BE2C (cell line): ENCODE results near the gene LRMDA.
A peak's percentile ranks its signal among the peaks of the same experiment; 100 is the strongest.

Source experiments
- DNase-seq: peaks from one replicate; pipeline ENCODE4 v3.0.0-alpha.2; 2020
- H3K27me3 ChIP-seq: fragments of 250-450 bp; sonication (Bioruptor Pico); 2 replicates; pipeline ENCODE4 v1.5.1; 2020; ENCODE audit warnings: mild to moderate bottlenecking
- H3K36me3 ChIP-seq: fragments of 250-450 bp; sonication (Bioruptor Pico); 2 replicates; pipeline ENCODE4 v1.5.1; 2020; ENCODE audit warnings: mild to moderate bottlenecking
- H3K4me1 ChIP-seq: fragments of 250-450 bp; sonication (Bioruptor Pico); 2 replicates; pipeline ENCODE4 v1.5.1; 2020
- H3K4me3 ChIP-seq: 2 replicates; pipeline ENCODE4 v1.5.1; 2011; ENCODE audit warnings: low read depth, low read length
- H3K9me3 ChIP-seq: fragments of 250-450 bp; sonication (Bioruptor Pico); 2 replicates; pipeline ENCODE4 v1.5.1; 2020
- TF ChIP-seq, protein P1 (sequence below): IDR thresholded peaks from 2 replicates; pipeline ENCODE4 v1.5.1; 2012; ENCODE audit warnings: mild to moderate bottlenecking, low read depth, low read length

The LRMDA gene

DNA sequence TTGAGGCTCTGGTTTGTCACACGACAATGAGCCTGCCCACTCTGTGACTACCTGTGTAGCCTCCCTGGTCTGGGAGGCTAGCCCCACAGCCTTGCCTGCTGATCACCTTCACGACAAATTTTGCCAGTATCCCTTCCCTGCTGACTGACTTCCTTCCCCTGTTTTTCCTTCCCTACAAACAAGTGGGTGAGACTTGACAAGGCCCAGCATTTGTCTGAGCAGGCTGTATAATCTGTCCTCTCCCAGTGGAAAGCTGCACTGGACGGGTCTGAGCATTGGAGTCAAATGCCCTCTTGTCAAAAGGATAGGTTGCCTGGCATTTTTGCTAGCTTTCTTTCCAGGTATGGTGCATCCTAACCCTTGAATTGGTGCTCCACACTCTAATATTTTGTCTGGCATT is 1117.7 kb downstream of the LRMDA start:
- no peaks in the 10 kb centered on the region for H3K36me3 ChIP-seq
- H3K9me3 ChIP-seq = no peaks in the 10 kb centered on the region
- peaks cover 3% of the 10 kb centered on the region; the same call in 1 of the 2 replicates for H3K4me1 ChIP-seq
- DNase-seq = no peak
- H3K27me3 ChIP-seq = no peaks in the 10 kb centered on the region
- TF ChIP-seq, protein P1, sequence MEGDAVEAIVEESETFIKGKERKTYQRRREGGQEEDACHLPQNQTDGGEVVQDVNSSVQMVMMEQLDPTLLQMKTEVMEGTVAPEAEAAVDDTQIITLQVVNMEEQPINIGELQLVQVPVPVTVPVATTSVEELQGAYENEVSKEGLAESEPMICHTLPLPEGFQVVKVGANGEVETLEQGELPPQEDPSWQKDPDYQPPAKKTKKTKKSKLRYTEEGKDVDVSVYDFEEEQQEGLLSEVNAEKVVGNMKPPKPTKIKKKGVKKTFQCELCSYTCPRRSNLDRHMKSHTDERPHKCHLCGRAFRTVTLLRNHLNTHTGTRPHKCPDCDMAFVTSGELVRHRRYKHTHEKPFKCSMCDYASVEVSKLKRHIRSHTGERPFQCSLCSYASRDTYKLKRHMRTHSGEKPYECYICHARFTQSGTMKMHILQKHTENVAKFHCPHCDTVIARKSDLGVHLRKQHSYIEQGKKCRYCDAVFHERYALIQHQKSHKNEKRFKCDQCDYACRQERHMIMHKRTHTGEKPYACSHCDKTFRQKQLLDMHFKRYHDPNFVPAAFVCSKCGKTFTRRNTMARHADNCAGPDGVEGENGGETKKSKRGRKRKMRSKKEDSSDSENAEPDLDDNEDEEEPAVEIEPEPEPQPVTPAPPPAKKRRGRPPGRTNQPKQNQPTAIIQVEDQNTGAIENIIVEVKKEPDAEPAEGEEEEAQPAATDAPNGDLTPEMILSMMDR = no peak
- no peak overlapping the region for H3K4me3 ChIP-seq

- TF ChIP-seq, protein P1 = no peak
- Histone ChIP-seq H3K4me3 (no peak overlapping the region), H3K36me3 (no peaks in the 10 kb centered on the region), H3K27me3 (no peaks in the 10 kb centered on the region), H3K9me3 (no peaks in the 10 kb centered on the region), H3K4me1 (peaks cover 3% of the 10 kb centered on the region; the same call in 1 of the 2 replicates)
- no peak for DNase-seq
These were observed 1119.4 kb downstream of the LRMDA start for GRCh38 chr10:76550806-76551205.

DNA sequence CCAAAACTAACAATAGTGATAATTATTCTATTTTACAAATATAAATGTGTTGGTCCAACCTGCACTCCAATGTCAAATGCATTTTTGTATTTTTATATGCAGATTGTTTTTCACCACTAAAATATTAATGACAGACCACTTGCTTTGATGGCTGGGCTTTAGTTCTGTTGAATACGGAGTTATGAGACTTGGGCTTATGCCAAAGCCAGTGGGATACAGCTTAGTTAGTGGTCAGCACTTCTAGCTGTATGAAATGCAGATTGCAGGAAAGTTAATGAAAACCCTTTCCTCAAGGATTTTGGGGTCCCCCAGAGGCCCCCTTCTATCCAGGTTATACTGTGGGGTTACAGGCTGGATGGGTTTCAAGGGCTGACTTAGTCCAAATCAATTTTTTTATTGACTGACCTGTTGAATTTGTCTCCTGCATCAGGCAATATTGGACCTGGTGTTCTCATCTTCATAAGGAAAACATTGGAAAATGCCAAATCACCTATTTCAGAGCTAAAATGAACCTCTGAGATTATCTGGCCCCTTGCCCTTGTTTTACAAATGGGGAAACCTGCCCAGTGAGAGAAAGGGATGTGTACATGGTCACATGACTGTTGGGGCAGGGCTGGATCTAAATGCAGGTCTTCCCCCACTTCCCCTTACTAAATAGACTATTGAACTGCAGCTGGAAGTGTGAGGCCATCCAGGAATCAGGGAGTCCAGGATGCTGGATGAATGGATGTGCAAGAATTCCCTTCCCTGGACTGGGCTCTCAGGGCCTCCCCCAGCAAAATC is 1120.9 kb downstream of the LRMDA start:
- TF ChIP-seq, protein P1 = no peak
- no peak for DNase-seq
- Histone ChIP-seq H3K4me3 (no peak overlapping the region), H3K4me1 (peaks cover 3% of the 10 kb centered on the region; the same call in 1 of the 2 replicates), H3K9me3 (no peaks in the 10 kb centered on the region), H3K27me3 (no peaks in the 10 kb centered on the region), H3K36me3 (no peaks in the 10 kb centered on the region)

DNA sequence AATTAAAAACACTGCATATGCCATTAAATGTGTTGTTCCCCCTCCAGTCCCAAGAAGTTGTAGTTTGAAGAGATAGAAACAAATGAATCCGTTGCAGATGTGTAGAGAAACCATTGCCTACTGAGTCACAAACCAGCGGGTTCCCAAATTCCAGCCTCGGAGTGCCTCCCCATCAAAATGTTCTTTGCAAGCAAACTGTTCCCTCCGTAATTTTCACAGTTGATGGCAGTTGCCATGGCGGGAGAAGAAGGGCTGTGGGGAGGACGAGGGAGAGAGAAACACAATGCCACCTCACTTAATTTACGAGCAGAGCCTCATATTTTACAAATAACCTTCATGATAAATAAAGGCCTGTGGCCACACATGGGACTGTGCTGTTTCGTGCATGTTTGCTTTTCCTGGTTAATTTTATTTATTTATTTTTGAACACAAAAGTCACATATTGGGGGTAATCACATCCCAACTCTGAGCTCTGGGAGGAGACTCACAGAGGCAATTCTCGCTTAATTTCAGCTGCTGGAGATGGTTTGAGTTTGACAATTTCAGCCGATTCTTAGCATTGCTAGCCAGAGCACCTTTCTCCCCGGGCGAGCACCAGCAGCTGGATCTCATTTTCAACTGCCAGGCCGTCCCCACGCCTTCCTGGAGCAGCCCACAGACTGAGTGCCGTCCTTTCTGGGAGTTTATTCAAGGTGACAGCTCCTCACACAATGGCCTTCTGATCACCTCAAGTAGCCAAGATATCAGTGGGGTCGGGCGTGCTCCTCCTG is 1122.0 kb downstream of the LRMDA start:
- TF ChIP-seq, protein P1 = no peak
- peaks cover 3% of the 10 kb centered on the region; the same call in 1 of the 2 replicates for H3K4me1 ChIP-seq
- H3K9me3 ChIP-seq = no peaks in the 10 kb centered on the region
- no peaks in the 10 kb centered on the region for H3K27me3 ChIP-seq
- H3K4me3 ChIP-seq = no peak overlapping the region
- peak; percentile 22 for DNase-seq
- H3K36me3 ChIP-seq = no peaks in the 10 kb centered on the region

DNA sequence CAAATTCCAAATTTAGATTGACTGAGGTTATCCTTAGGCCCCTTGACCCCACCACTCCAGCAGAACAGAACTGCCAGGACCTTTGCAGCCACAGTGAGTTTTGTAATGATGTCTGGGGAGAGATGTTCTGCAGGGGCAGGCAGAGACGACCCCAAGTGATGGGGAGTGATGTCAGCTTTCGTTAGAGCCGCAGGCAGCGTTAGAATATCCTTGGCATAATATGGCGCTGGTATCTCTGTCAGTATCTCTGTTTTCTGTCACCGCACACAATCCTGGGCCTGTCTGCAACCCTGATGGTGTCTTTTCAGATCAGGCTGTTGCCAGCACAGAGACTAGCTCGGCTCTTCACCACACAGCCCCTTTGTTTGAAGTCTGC is 1122.6 kb downstream of the LRMDA start:
- DNase-seq = peak; percentile 8
- H3K27me3 ChIP-seq = no peaks in the 10 kb centered on the region
- no peak overlapping the region for H3K4me3 ChIP-seq
- H3K4me1 ChIP-seq = peaks cover 3% of the 10 kb centered on the region; the same call in 1 of the 2 replicates
- no peaks in the 10 kb centered on the region for H3K36me3 ChIP-seq
- TF ChIP-seq, protein P1 = no peak
- no peaks in the 10 kb centered on the region for H3K9me3 ChIP-seq

DNA sequence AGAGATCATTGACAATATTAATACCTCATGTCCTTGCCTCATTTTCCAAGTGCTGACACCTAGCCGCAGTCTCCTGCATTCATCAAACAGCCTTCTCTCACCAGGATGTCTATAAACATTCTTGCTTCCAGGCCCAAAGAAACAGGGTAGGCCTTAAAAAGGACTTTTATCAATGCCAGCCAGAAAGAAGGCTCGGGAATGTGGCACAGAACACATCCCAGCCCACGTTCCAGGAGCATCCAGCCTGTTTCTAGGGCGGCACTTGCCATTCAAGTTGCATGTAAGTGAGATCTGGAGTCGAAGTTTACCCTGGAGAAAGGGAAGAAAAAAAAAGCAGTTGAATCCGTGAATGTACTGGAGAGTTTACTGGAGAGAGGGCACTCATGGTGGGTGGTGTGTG is 1123.1 kb downstream of the LRMDA start:
- H3K9me3 ChIP-seq = no peaks in the 10 kb centered on the region
- peaks cover 3% of the 10 kb centered on the region; the same call in 1 of the 2 replicates for H3K4me1 ChIP-seq
- H3K4me3 ChIP-seq = no peak overlapping the region
- no peaks in the 10 kb centered on the region for H3K27me3 ChIP-seq
- no peak for DNase-seq
- TF ChIP-seq, protein P1 = no peak
- H3K36me3 ChIP-seq = no peaks in the 10 kb centered on the region
